NCI-H748 (cell line): ENCODE data around the gene SLC25A4.
"Not testable (repeated sequence)": the region's sequence is repeated elsewhere in the genome, so short reads cannot be mapped to it uniquely, and the experiment has no call there.

ENCODE experiments used
- DNase-seq: peaks from one replicate; lab custom pipeline; 2025; ENCODE audit not compliant: unreplicated experiment; lab: John Stamatoyannopoulos, UW

SLC25A4 gene

DNA sequence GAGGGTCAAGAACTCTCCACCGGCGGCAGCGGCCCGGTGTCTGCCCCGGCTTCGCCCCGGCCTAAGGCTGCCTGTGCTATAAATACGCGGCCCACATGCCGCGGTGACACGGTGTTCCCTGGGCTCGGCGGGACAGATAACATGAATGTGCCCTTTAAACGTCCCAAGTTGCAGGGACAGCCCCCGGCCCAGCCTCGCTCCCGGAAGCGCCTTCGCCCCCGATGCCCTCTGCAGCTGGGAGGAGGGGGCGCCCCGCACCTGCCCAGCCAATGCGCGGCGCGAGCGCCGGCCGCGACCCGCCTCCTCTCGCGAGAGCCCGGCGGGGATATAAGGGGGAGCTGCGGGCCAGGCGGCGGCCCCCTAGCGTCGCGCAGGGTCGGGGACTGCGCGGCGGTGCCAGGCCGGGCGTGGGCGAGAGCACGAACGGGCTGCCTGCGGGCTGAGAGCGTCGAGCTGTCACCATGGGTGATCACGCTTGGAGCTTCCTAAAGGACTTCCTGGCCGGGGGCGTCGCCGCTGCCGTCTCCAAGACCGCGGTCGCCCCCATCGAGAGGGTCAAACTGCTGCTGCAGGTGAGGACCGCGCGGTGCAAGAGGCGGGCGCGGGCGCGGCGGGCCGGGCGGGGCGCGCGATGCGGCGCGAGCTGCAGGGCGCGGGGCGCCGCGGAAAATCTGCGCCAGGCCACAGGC is at the start of gene SLC25A4:
TSS of gene SLC25A4 (plus strand) at position 355 of the 689 bp plus-strand sequence. CDS start at position 462, 107 bp downstream.
- peak; percentile 86 for DNase-seq

DNA sequence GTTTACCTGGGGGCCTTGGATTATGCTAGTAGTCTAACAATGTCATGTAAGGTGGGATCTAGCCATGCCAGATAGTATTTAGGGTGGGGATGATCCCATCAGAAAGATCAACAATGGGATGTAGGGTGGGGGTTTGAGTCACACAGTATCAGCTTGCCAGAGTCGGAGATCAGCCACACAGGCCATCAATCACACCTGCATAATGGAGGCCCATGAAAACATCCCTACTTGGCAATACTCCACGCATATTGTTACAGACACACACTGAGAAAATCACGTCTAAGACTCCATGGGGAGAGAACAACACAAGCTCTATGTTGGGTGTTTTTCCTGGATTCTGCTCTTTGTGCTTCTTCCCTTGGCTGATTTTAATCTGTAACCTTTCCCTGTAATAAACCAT is 49.5 kb upstream of the SLC25A4 start:
- DNase-seq = peak; percentile 7

DNA sequence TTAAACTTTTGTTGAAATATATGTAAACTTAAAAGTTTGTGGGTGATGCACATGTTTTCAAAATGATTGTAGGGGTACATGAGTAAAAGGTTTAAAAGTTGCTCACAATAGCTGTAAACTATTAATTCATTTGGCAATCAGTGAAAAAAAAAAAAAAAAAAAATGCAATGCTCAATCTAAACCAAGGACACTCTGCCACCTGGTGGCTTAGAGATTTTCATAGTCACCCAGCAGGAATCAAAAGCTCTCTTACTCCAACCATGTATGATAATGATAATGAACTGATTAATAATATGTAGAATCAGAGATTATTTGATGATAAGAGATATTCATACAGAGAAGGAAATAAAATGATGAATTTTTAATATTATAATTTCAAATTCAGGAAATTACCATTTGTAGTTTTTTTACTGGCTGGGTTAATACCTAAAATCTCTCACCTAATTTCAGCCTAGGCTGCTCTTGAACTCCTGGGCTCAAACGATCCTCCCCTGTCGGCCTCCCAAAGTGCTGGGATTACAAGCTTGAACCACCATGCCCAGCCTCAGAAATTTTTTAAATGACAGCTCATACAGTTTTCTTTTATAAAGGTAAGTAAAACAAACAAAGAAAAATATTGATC is 46.9 kb upstream of the SLC25A4 start:
- DNase-seq = peak; percentile 27

DNA sequence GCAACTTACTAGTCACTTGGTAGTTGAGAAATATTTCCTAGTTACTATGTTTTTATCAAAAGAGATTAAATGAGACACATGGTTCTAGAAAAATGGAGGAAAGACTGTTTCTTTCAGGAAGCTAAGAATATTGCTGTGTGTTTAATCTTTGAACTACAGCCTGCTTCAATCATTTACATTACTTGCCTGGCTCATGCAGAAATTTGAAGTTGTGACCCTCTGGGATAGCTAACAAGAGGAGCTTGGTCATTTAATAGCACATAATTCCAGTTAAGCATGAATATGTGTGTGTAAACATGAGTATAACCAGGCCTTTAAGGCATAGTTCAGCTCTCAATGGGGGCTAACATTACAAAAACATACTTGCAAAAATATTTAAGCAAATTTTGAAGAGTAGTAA is 44.6 kb upstream of the SLC25A4 start:
- no peak for DNase-seq

DNA sequence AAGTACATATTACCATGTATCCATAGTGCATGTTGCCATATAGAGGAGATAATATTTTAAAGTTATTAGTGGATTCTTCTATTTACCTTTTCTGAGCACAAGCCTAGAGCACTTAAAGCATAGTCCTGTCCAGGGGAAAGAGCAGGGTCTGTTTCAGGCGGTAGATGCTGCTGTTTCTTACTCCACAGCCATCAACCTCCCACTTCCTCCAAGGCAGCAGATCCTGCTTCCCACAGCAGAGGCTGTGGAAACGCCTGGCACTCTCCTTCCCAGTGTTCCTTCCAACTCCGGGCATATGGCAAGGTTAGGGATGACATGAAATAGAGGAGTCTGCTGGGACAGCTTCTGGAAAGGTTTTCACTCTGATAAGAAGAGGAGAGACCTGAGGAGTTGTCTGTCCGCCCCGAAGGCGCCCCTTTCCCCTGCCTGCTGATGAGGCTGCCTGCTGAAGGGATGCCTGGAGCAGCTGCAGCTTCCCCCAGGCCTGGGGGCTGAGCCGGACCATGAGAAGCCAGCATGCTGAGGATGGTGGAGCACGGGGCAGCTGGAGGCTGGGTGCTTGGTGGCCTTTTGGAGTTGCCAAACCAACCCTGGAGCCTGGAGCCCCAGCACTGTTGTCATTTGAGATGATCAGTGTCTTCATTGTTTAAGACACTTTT is 43.9 kb upstream of the SLC25A4 start:
- no peak for DNase-seq

DNA sequence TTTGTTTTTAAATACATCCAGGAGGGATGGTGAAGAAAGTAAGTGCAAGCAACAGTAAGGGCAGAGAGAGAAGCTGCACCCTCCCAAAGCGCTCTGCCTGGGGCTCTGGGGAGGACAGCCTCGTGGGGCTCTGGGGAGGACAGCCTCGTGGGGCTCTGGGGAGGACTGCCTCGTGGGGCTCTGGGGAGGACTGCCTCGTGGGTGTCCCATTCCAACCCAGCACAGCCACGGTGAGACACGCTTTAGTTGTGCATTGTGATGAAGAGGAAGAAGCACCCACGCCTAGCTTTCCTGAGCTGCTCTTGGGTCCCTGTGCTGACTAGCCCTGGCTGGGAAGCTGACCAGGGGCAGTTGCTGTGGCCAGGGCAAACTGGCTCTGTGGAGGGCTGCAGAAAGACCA is 43.1 kb upstream of the SLC25A4 start:
- DNase-seq = no peak

DNA sequence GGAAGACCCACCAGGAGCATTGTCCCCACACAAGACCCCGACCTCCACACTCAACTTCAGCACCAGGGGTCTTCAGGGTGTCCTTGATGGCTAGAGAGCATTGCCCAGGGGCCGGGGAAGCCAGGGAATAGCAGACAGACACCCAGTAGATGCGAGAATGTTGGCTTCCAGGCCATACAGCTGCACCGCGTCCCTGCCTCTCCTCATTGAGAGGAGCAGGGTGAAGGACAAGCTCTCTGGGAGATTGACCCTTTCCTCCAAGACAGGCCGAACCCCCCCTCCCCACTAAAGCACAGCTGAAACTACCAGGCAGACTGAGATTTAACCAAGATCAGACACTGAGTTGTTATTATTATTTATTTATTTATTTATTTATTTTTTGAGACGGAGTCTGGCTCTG is 42.6 kb upstream of the SLC25A4 start:
- no peak for DNase-seq

DNA sequence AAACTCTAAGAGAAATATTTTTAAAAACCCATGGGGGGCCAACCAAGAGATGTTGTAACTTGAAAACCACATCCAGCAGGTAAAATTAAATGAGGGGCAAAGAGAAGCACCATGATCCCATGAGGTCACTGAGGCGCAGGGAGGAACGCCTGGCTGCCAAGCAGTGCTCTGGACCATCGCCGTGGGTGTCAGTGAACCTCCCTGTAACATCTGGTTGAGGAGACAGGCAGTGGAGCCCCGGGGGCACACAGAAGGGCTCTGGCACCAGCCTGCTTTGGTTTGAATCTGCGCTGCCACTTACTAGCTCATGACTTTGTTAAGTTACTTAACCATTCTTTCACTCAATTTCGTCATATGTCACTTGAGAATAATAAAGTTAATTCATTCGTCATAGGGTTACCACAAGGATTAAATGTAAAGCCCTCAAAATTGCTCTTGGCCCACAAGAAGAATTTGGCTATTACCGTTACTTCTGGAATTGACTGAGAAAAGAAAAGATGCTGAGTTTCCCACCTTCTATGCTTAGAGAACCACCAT is 41.6 kb upstream of the SLC25A4 start:
- no peak for DNase-seq

DNA sequence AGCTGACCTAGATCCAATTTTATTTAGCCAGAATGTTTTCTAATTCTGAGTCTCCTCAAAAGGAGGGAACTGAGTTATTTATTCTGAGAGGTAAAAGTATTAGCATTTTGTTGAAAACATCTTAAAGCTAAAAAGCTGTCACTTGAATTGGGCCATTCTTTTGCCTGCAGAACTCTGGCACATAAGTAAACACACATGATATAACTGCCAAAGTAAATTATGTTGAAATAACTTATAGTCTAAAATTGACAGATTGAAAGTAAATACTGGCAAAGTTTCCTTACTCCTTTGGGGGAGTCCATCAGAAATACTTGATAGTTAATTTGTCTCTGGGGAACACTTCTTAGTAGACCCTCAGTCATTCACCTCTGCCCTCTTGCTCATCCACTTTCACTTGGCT is 38.3 kb upstream of the SLC25A4 start:
- no peak for DNase-seq

DNA sequence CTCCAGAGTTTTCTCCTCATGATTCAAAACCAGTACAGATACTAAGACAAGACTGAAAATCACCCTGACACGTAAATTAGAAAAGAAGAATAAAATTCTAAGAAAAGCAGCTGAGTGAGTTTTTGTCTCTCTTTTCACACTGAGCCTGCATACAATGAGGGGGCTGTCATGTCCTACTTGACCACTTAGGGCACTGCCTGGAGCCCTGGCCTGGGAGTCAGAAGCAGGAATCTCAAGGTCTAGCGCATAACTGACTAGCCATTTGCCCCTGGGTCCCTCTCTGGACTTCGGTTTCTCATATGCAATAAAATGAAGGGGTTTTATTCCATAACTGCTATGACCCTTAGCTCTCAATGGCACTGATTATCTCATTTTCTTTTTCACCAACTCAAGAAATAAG is 36.7 kb upstream of the SLC25A4 start:
- no peak for DNase-seq

DNA sequence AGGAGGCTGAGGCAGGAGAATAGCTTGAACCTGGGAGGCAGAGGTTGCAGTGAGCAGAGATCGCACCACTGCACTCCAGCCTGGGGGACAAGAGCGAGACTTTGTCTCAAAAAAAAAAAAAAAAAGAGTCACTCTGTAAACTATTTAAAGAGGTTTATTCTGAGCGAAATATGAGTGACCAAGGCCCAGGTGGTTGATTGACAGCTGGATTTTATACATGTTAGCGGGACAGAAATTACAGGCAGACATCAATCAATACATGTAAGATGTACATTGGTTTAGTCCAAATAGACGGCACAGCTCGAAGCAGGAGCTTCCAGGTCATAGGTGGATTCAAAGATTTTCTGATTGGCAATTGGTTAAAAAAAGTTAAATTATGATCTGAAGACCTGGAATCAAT is 35.5 kb upstream of the SLC25A4 start:
- not testable (repeated sequence) for DNase-seq

DNA sequence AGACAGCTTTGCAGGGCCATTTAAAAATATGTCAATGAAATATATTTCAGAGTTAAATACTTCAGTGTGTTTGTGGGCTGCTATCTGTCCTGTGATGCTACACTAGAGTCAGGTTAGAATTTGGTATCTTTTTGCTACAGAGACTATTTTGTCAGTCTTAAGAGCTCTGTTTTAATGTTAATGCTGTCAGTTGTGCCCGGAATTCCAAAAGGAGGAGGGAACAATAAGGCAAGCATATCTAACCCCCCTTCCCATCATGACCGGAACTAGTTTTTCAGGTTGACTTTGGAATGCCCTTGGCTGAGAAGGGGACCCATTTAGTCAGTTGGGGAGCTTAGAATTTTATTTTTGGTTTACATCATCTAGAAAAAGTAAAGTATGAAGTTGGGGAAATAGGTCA is 34.9 kb upstream of the SLC25A4 start:
- DNase-seq = no peak

DNA sequence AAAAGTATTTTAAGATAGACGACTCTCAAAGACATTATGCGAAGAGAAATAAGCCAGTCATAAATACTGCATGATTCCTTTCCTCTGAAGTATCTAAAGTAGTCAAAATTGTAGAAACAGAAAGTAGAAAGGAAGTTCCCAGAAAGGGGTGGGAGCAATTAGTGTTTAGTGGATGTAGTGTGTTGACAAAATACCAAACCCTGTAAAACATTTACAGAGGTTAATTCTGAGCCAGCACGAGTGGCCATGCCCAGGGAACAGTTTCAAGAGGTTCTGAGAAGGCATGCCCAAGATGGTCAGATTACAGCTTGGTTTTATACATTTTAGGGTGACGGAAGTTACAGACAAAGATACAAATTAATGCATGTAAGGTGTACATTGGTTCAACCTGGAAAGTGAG is 34.4 kb upstream of the SLC25A4 start:
- no peak for DNase-seq

DNA sequence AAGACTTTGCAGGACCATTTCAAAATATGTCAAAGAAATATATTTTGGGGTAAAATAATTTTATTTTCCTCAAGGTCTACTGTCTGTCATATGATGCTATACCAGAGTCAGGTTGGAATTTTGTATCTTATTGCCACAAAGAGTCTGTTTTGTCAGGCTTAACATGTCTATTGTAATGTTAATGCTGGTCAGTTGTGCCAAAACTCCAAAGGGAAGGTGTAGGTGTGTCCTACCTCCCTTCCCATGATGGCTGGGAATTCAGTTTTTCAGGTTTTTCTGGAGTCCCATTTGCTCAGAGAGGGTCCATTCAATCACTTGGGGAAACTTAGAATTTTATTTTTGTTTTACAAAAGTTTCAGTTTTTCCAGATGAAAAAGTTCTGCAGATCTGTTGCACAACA is 33.3 kb upstream of the SLC25A4 start:
- DNase-seq = no peak

DNA sequence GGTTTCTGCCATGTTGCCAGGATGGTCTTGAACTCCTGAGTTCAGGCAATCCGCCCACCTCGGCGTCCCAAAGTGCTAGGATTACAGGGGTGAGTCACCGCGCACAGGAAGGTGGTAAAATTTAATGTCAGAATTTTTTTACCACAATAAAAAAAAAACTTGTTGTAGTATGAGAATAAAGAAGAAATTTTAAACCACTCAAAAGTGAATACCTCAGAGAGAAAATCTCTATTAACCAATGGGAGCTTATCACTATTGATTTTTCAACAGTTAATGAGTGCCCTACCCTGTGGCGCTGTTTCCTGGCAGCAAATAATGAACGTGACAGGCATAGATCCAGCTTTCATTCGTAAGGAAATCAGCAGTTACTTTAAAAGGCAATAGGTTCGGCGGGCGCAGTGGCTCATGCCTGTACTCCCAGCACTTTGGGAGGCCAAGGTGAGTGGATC is 32.7 kb upstream of the SLC25A4 start:
- DNase-seq = no peak

DNA sequence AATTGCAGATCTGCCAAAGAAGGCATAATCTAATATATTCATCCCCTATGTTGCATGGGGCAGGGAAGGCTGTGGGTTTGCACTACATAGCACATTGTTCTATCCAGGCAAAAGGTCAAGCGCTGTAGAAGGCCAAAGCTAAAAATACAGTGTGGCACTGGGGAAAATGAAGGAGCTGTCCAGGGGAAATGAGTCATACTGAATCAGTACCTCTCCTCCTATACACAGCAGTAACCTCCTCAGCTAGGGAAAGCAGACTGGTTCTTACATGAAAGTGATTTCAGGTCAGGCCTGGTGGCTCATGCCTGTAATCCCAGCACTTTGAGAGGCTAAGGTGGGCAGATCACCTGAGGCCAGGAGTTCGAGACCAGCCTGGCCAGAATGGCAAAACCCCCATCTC is 31.0 kb upstream of the SLC25A4 start:
- DNase-seq = no peak

DNA sequence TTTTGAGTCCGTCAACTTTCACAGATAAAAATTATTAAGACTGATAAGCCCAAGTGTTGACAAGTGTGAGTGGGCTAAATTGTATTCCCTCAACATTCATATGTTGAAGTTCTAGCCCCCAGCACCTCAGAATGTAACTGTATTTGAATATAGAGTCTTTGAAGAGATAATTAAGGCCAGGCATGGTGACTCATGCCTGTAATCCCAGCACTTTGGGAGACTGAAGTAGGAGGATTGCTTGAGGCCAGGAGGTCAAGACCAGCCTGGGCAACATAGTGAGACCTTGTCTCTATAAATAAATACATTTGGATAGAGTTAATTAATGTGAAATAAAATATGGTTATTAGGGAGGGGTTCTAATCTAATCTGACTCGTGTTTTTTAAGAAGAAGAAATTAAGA is 29.7 kb upstream of the SLC25A4 start:
- no peak for DNase-seq

DNA sequence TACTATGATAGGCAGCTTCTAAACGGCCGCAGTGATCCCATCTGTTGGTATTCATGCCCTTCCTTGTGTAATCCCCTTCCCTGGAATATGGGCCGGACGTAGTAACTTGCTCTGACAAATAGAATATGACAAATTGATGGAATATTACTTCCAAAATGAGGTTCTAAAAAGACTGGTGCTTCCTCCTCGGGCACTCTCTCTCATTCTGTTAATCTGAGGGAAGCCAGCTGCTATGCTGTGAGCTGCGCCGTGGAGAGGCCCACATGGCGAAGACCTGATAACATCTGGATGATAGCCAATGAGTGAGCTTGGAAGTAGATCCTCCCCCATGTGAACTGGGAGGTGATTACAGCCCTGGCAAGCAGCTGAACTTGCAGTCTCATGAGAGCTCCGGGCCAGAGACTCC is 27.2 kb upstream of the SLC25A4 start:
- DNase-seq = no peak

DNA sequence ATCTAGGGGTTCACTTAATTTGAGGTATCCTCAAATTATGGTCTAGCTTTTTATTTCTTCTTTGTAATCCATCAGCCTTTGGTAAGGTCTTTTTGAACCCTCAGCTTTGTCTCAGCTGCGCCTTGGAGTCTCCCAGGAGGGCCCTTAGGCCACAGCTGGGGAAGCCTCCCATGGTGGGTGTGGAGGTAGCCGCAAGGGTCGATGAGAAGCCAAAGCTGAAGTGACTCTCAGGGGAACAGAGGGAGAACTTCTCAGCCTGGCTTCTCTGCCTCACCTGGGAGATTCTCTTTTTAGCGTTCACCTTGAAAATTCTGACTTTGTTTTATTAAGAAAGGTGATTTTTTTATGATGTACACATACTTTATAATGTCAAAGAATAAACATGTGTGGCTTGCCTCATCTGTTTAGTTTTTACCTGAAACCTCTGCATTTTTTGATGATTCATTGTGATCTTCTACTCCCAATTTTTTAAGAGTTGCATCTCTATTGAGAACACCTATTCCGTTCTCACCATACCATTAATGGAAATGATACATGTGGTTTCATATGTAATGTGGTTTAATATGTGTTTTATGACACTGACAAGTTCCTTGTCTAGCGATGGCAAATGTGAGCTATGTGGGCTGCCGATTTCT is 25.6 kb upstream of the SLC25A4 start:
- DNase-seq = no peak

DNA sequence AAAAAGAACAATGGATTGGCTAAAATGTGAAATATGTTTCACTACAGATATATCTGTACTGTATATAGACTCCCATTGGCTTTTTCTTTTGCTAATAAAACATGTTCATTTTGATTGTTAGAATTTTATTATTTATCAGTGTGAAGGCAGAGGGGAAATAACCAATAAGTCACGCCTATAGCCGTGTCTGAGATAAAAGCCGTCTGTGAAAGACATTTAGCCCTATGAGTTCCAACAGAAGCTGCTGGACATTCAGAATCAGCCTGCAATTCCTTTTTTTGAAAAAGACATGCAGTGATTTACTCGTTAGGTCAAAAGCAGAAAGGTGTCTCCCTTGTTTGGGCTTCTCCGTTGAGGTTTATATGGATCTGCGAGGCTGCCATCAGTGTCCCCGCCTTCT is 24.2 kb upstream of the SLC25A4 start:
- DNase-seq = no peak

DNA sequence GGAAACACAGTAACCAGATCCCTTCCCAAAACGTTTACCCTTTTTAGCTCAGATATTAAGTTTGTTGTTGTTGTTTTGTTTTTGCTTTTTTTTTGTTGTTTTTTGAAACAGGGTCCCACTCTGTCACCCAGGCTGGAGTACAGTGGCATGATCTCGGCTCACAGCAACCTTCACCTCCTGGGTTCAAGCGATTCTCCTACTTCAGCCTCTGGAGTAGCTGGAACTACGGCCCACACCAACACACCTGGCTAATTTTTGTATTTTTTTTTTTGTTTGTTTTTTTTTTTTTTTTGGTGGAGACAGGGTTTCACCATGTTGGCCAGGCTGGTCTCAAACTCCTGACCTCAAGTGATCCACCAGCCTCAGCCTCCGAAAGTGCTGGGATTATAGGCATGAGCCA is 23.6 kb upstream of the SLC25A4 start:
- not testable (repeated sequence) for DNase-seq
